SK-N-SH (cell line): ENCODE results near the gene CD74. TPM values are rescaled to one million over a fixed set of nuclear protein-coding genes. Genes with fewer than 3 reads are reported as not detected.

Experiments used
- CTCF ChIA-PET: fragments of 300-600, 350-600 bp; formaldehyde crosslinking; extraction: SDS; loops from one replicate; lab custom pipeline; 2021; lab: Yijun Ruan, JAX
- POLR2A ChIA-PET: fragments of 350-600 bp; sonication (Branson Sonifier 250); formaldehyde crosslinking; extraction: SDS; loops from one replicate; lab custom pipeline; 2020; ENCODE audit warnings: antibody characterized with exemption, inconsistent platforms; lab: Yijun Ruan, JAX
- DNase-seq: peaks from one replicate; pipeline ENCODE4 v3.0.0; 2012
- H2AFZ ChIP-seq: fragments of 200-600 bp; sonication (generic); 2 replicates; pipeline ENCODE4 v1.8.1; 2016; ENCODE audit warnings: antibody characterized with exemption, mild to moderate bottlenecking, low read depth
- H3F3A ChIP-seq: fragments of 200-600 bp; sonication (generic); replicated peaks from 2 replicates; pipeline ENCODE3; 2016; ENCODE audit warnings: antibody characterized with exemption, mild to moderate bottlenecking; ENCODE audit not compliant: insufficient read depth
- H3K27ac ChIP-seq, 2 experiments: fragments of 200-500 bp in 1 of 2; fragments of 200-600 bp in 1 of 2; sonication (Bioruptor generic) in 1 of 2; sonication (generic), shearing (Covaris generic) in 1 of 2; 2 replicates each; pipeline versions ENCODE4 v1.5.1 to v1.6.1; 2014 to 2016; ENCODE audit warnings: low read depth in 2 of 2, inconsistent platforms in 1 of 2, low read length in 1 of 2, mild to moderate bottlenecking in 1 of 2, mixed read lengths in 1 of 2
- H3K27me3 ChIP-seq: fragments of 200-600 bp; sonication (generic), shearing (Covaris generic); 2 replicates; pipeline ENCODE4 v1.6.1; 2016; ENCODE audit warnings: mixed run types; ENCODE audit not compliant: insufficient read depth
- H3K36me3 ChIP-seq, 2 experiments: fragments of 200-500 bp in 1 of 2; fragments of 200-600 bp in 1 of 2; sonication (Bioruptor generic) in 1 of 2; sonication (generic) in 1 of 2; replicated peaks in 1 of 2; 2 replicates each; pipeline versions ENCODE3 to v1.5.1; 2014 to 2016; ENCODE audit warnings: low read length in 1 of 2, mild to moderate bottlenecking in 1 of 2; ENCODE audit not compliant: insufficient read depth in 2 of 2, control insufficient read depth in 1 of 2
- H3K4me1 ChIP-seq, 2 experiments: fragments of 200-500 bp in 1 of 2; fragments of 200-600 bp in 1 of 2; sonication (Bioruptor generic) in 1 of 2; sonication (generic), shearing (Covaris generic) in 1 of 2; 2 replicates each; pipeline versions ENCODE4 v1.5.1 to v1.6.1; 2014 to 2016; ENCODE audit warnings: low read depth in 1 of 2, low read length in 1 of 2, mixed run types in 1 of 2; ENCODE audit not compliant: insufficient read depth in 2 of 2, control insufficient read depth in 1 of 2
- H3K4me2 ChIP-seq: fragments of 200-600 bp; sonication (generic), shearing (Covaris generic); 2 replicates; pipeline ENCODE4 v1.6.1; 2017; ENCODE audit warnings: mixed run types
- H3K4me3 ChIP-seq, 2 experiments: fragments of 200-500 bp in 1 of 2; fragments of 200-600 bp in 1 of 2; sonication (Bioruptor generic) in 1 of 2; sonication (generic), shearing (Covaris generic) in 1 of 2; 2 replicates each; pipeline versions ENCODE4 v1.5.1 to v1.8.1; 2014 to 2016; ENCODE audit warnings: low read depth in 2 of 2, inconsistent platforms in 1 of 2, low read length in 1 of 2, mild to moderate bottlenecking in 1 of 2, mixed read lengths in 1 of 2, moderate library complexity in 1 of 2
- H3K79me2 ChIP-seq: fragments of 200-600 bp; sonication (generic); 2 replicates; pipeline ENCODE4 v1.8.1; 2017; ENCODE audit warnings: mild to moderate bottlenecking; ENCODE audit not compliant: insufficient read depth
- H3K9ac ChIP-seq: fragments of 200-600 bp; sonication (generic); 2 replicates; pipeline ENCODE4 v1.6.1; 2017; ENCODE audit warnings: mixed run types
- H3K9me2 ChIP-seq: fragments of 200-600 bp; sonication (generic); 2 replicates; pipeline ENCODE4 v1.6.1; 2017; ENCODE audit warnings: mixed run types
- H3K9me3 ChIP-seq: fragments of 200-600 bp; sonication (generic); 2 replicates; pipeline ENCODE4 v1.6.1; 2017; ENCODE audit warnings: mixed run types, mild to moderate bottlenecking, moderate library complexity
- H4K20me1 ChIP-seq: fragments of 200-600 bp; sonication (generic); 2 replicates; pipeline ENCODE4 v1.6.1; 2017; ENCODE audit warnings: mild to moderate bottlenecking, mixed run types; ENCODE audit not compliant: insufficient read depth
- ELF1 ChIP-seq: IDR thresholded peaks from 2 replicates; pipeline ENCODE4 v1.4.0; 2012
- EZH2phosphoT487 ChIP-seq: fragments of 200-600 bp; sonication (generic); IDR thresholded peaks from 2 replicates; pipeline ENCODE4 v1.6.1; 2017; ENCODE audit warnings: low read depth, mixed run types, mild to moderate bottlenecking, antibody characterized with exemption, moderate library complexity, borderline replicate concordance
- FOSL2 ChIP-seq: IDR thresholded peaks from 2 replicates; pipeline ENCODE4 v1.4.0; 2012; ENCODE audit warnings: low read depth, mild to moderate bottlenecking, moderate library complexity, borderline replicate concordance
- FOXJ3 ChIP-seq: sonication (generic); formaldehyde crosslinking; IDR thresholded peaks from 2 replicates; pipeline ENCODE4 v1.5.1; 2020; ENCODE audit warnings: mild to moderate bottlenecking, missing genetic modification reagents
- GABPA ChIP-seq: IDR thresholded peaks from 2 replicates; pipeline ENCODE4 v1.4.0; 2012; ENCODE audit warnings: low read depth, mild to moderate bottlenecking
- GATA2 ChIP-seq: sonication (generic); formaldehyde crosslinking; IDR thresholded peaks from 2 replicates; pipeline ENCODE4 v1.5.0; 2020; ENCODE audit warnings: mild to moderate bottlenecking, missing genetic modification reagents
- IRF3 ChIP-seq: fragments of 150-350 bp; IDR thresholded peaks from 2 replicates; pipeline ENCODE4 v1.6.1; 2016; ENCODE audit warnings: mild to moderate bottlenecking, low read depth, low read length
- JUND ChIP-seq: IDR thresholded peaks from 2 replicates; pipeline ENCODE4 v1.4.0; 2012
- MEF2A ChIP-seq: IDR thresholded peaks from 2 replicates; pipeline ENCODE4 v1.4.0; 2012; ENCODE audit warnings: low read depth, borderline replicate concordance
- MXI1 ChIP-seq: IDR thresholded peaks from 2 replicates; pipeline ENCODE4 v1.6.1; 2012; ENCODE audit warnings: mild to moderate bottlenecking, low read depth, low read length, improper control_type of control experiment
- NFIC ChIP-seq: IDR thresholded peaks from 2 replicates; pipeline ENCODE4 v1.4.0; 2012; ENCODE audit warnings: borderline replicate concordance
- PBX3 ChIP-seq: IDR thresholded peaks from 2 replicates; pipeline ENCODE4; 2012
- POLR2AphosphoS5 ChIP-seq: IDR thresholded peaks from 2 replicates; pipeline ENCODE4 v1.6.1; 2012; ENCODE audit warnings: low read depth, low read length
- RAD21 ChIP-seq: IDR thresholded peaks from 2 replicates; pipeline ENCODE4 v1.6.1; 2012; ENCODE audit warnings: mild to moderate bottlenecking, low read length
- RFX5 ChIP-seq: IDR thresholded peaks from 2 replicates; pipeline ENCODE4 v1.6.1; 2012; ENCODE audit warnings: mild to moderate bottlenecking, improper control_type of control experiment, low read length
- SIN3A ChIP-seq: IDR thresholded peaks from 2 replicates; pipeline ENCODE4 v1.6.1; 2012; ENCODE audit warnings: low read depth, mild to moderate bottlenecking, low read length, moderate library complexity, borderline replicate concordance
- TCF12 ChIP-seq: IDR thresholded peaks from 2 replicates; pipeline ENCODE4 v1.4.0; 2012
- TEAD4 ChIP-seq: IDR thresholded peaks from 2 replicates; pipeline ENCODE4 v1.4.0; 2012; ENCODE audit warnings: mild to moderate bottlenecking, borderline replicate concordance; ENCODE audit not compliant: insufficient read depth
- USF1 ChIP-seq: IDR thresholded peaks from 2 replicates; pipeline ENCODE4 v1.4.0; 2012; ENCODE audit warnings: low read depth, borderline replicate concordance
- YY1 ChIP-seq: IDR thresholded peaks from 2 replicates; pipeline ENCODE4 v1.4.0; 2012; ENCODE audit warnings: low read depth, mild to moderate bottlenecking
- ZBTB33 ChIP-seq: IDR thresholded peaks from 2 replicates; pipeline ENCODE4 v1.4.0; 2012; ENCODE audit warnings: low read depth, borderline replicate concordance
- WGBS: methylation state at CpG from one replicate; pipeline ENCODE4 v1.1.6; 2017; ENCODE audit warnings: low lambda C conversion rate; 5-methylcytosine and 5-hydroxymethylcytosine counted together
- polyA plus RNA-seq, 3 experiments: library from polyadenylated mRNA; depleted of rRNA; stranded (reverse); fragments of >200 nt; gene quantifications; 2 replicates each; pipeline ENCODE4 v1.2.3, GENCODE V29; 2012

Gene CD74
- polyA plus RNA-seq, 1 of the 3 experiments (the other 2 are of a cell fraction) = 0.26 TPM

- H2AFZ ChIP-seq = no peak overlapping the region
- DNase-seq = no peak
- no peak for TF ChIP-seq IRF3
- TF ChIP-seq RFX5 = no peak
- TF ChIP-seq MXI1 = no peak
- TF ChIP-seq GABPA = no peak
- no peak for TF ChIP-seq MEF2A
- no peak for TF ChIP-seq FOXJ3 (CRISPR knock-in tag)
- no peak for TF ChIP-seq FOSL2
- TF ChIP-seq ELF1 = no peak
- TF ChIP-seq YY1 = no peak
- TF ChIP-seq TEAD4 = no peak
- TF ChIP-seq TCF12 = no peak
- TF ChIP-seq, all 33 proteins: peak for 0
- no peak overlapping the region for H3K4me2 ChIP-seq
- H3K9me2 ChIP-seq = no peaks in the 10 kb centered on the region
- peaks cover 38 to 66% of the 10 kb centered on the region in 2 experiments for H3K36me3 ChIP-seq
- peaks cover 37% of the 10 kb centered on the region for H3K79me2 ChIP-seq
- H3K27me3 ChIP-seq = no peaks in the 10 kb centered on the region
- H3K9ac ChIP-seq = no peak overlapping the region
- H3K27ac ChIP-seq = no peak overlapping the region
- no peaks in the 10 kb centered on the region for H3K9me3 ChIP-seq
- H4K20me1 ChIP-seq = peaks cover 5% of the 10 kb centered on the region; the same call in 1 of the 2 replicates
- 100% methylated on average over 2 of the region's 2 CpGs for WGBS
- ChIA-PET CTCF (interaction anchor here (1.6 to 3.9 kb wide), 2 partner anchors 13 to 90 kb away, joined by 8 to 17 read pairs; no protein-coding TSS in a partner anchor), POLR2A (no interaction called here)
- no peaks in the 10 kb centered on the region for H3F3A ChIP-seq
- no peak overlapping the region for H3K4me3 ChIP-seq
- peaks cover 0 to 11% of the 10 kb centered on the region in 2 experiments; a peak in 1 of 4 replicates for H3K4me1 ChIP-seq
Observed at GRCh38 chr5:150363185-150363584, 49.5 kb downstream of the CD74 start.

- Histone ChIP-seq H3K9me2 (no peaks in the 10 kb centered on the region), H3K4me2 (no peak overlapping the region), H4K20me1 (peaks cover 5% of the 10 kb centered on the region; the same call in 1 of the 2 replicates), H3K4me3 (no peak overlapping the region), H3K9ac (no peak overlapping the region), H3K27me3 (no peaks in the 10 kb centered on the region), H2AFZ (no peak overlapping the region), H3K36me3 (peaks cover 27 to 55% of the 10 kb centered on the region in 2 experiments), H3K79me2 (peaks cover 45% of the 10 kb centered on the region), H3F3A (no peaks in the 10 kb centered on the region), H3K9me3 (no peaks in the 10 kb centered on the region), H3K27ac (no peak overlapping the region)
- DNase-seq = no peak
- ChIA-PET POLR2A (interaction anchor here (0.7 to 0.9 kb wide), 2 partner anchors 25 to 75 kb away, joined by 4 read pairs; no protein-coding TSS in a partner anchor), CTCF (interaction anchor here (1.0 to 2.1 kb wide), 2 partner anchors 11 to 75 kb away, joined by 3 to 7 read pairs; no protein-coding TSS in a partner anchor)
- 76% methylated on average over 1 of the region's 1 CpG for WGBS
- TF ChIP-seq RAD21 (no peak), ZBTB33 (no peak), NFIC (no peak), GABPA (no peak), USF1 (no peak), SIN3A (no peak), GATA2 (CRISPR knock-in tag) (no peak), POLR2AphosphoS5 (no peak), EZH2phosphoT487 (no peak), IRF3 (no peak), FOXJ3 (CRISPR knock-in tag) (no peak), MXI1 (no peak), ELF1 (no peak), JUND (no peak), TCF12 (no peak), MEF2A (no peak), PBX3 (no peak)
- TF ChIP-seq, all 33 proteins: peak for 0
- peaks cover 3 to 16% of the 10 kb centered on the region in 2 experiments; a peak in 1 of 4 replicates for H3K4me1 ChIP-seq
Observed at GRCh38 chr5:150361301-150361700, 51.4 kb downstream of the CD74 start.
